Fibroblast of lung (primary cell): Measurements from ENCODE around the gene SAP25.

Experiments
- EZH2 ChIP-seq: IDR thresholded peaks from 2 replicates; pipeline ENCODE4 v1.5.1; 2012; ENCODE audit warnings: low read length, control low read depth, mild to moderate bottlenecking; ENCODE audit errors: missing control alignments
- TF ChIP-seq, protein P1 (sequence below), 2 donors: IDR thresholded peaks in 1 of 2; conservative IDR thresholded peaks in 1 of 2; 1 replicate in 1 of 2; 2 replicates in 1 of 2; pipeline ENCODE4 v1.5.1; 2011 to 2012; ENCODE audit warnings: low read length in 2 of 2, control low read depth in 1 of 2, inconsistent platforms in 1 of 2, low read depth in 1 of 2, mild to moderate bottlenecking in 1 of 2

DNA sequence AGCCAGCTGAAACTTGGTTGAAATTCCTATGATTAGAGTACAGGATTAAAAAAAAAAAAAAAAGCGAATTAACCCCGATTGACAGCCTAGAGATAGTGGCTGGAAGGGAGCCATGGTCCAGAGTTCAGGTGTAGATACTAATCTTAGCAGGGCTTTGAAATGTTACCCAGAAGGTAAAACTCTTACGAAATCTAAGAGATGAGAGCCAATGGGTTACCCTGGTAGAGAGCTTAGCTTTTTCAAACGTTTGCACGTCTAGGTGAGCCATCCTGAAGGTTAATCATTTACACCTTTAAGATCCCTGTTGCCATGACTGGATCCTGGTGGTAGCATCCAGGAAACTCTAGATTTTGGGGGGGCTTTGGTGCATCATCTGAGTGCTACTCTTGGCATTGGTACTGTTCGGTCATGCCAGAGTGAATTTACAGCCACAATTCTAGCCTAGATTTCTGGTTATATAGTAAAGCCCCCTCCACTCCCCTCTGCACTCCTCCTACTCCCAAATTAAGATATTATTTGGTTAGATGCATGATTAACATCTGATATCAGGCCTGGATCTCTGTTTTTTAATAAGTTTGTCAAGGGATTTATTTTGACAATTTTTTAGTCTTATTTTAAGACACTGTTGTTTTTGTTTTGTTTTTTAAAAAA is 33.5 kb downstream of the SAP25 start:
- TF ChIP-seq, protein P1, sequence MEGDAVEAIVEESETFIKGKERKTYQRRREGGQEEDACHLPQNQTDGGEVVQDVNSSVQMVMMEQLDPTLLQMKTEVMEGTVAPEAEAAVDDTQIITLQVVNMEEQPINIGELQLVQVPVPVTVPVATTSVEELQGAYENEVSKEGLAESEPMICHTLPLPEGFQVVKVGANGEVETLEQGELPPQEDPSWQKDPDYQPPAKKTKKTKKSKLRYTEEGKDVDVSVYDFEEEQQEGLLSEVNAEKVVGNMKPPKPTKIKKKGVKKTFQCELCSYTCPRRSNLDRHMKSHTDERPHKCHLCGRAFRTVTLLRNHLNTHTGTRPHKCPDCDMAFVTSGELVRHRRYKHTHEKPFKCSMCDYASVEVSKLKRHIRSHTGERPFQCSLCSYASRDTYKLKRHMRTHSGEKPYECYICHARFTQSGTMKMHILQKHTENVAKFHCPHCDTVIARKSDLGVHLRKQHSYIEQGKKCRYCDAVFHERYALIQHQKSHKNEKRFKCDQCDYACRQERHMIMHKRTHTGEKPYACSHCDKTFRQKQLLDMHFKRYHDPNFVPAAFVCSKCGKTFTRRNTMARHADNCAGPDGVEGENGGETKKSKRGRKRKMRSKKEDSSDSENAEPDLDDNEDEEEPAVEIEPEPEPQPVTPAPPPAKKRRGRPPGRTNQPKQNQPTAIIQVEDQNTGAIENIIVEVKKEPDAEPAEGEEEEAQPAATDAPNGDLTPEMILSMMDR (conservative IDR thresholded peaks at IDR 0.05 in 1 of 2, IDR thresholded peaks at IDR 0.05 in 1 of 2; ENCODE audit: low read depth in 1 of 2, low read length in 2 of 2), result no peak
- no peak for TF ChIP-seq EZH2
